HS-27A (cell line): ENCODE results near the gene SPOCK1.

Experiments
- DNase-seq: peaks from one replicate; pipeline ENCODE4 v3.0.0-alpha.2; 2012; ENCODE audit warnings: low read depth, missing footprints

SPOCK1 gene

DNA sequence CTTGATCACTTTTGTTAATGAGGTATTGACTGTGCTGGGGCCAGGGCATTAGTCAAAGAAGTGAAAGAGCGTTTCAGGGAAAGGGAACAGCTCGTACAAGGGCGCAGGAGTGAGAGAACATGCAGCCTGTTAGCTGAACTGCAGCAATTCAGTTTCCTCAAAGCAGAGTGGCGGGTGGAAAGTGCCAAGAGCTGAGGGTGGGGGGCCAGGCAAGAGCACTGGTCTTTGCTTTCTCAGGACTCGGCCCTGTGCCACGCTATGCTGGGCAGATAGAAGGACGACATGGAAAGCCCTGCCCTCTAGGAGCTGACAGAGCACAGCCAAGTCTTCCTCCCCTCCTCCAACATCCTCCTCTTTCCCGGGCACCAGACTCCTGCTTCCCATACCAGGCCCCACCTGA, 304.8 kb downstream of the SPOCK1 start:
- no peak for DNase-seq

GRCh38 chr5:137192293-137192743, 306.8 kb downstream of the SPOCK1 start:
- DNase-seq: no peak

DNA sequence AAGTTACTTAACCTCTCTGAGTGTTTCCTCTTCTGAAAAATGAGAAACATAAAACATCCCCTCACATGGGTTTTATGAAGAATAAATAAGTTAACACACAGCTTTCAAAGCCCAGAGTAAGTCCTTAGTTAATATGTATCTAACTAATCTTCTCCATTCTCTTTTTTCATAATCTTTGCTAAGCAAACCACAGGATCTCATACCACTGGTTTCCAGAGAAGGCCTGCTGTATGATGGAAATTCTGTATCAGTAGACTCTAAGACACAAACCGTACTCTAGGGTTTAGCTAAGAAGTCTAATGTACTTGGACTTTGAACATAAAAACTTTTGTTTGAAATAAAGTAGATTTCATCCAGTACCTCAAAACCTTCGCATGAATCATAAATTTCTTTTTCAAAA, 307.9 kb downstream of the SPOCK1 start:
- DNase-seq: no peak

- no peak for DNase-seq
Measured at GRCh38 chr5:137190441-137190840, 308.7 kb downstream of the SPOCK1 start.

GRCh38 chr5:137190031-137190430, 309.1 kb downstream of the SPOCK1 start:
- no peak for DNase-seq

GRCh38 chr5:137188566-137188965, 310.6 kb downstream of the SPOCK1 start:
- no peak for DNase-seq

- no peak for DNase-seq
Measured at GRCh38 chr5:137186759-137187461, 312.2 kb downstream of the SPOCK1 start.

DNA sequence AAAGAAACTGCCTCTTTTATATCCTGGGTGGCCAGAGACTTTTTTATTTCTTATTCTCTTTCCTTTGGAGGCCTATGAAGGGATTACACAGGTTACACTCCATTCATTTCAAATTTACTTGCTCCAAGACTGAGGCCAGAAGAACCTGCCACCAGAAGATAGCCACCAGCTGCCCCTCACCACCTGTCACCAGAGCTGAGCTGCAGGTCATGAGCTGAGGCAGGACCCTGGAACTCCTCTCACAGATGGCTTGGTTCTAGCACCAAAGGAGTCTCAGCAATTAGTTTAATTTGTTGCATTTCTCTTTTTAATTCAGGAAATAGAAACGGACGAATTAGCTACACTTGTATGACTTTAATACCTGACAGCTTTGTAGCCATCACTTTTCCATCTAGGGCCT, 313.9 kb downstream of the SPOCK1 start:
- no peak for DNase-seq

GRCh38 chr5:137184734-137185133, 314.4 kb downstream of the SPOCK1 start:
- no peak for DNase-seq

- DNase-seq: no peak
Measured at GRCh38 chr5:137182576-137182975, 316.6 kb downstream of the SPOCK1 start.

GRCh38 chr5:137181667-137182066, 317.5 kb downstream of the SPOCK1 start:
- DNase-seq: no peak

- DNase-seq: no peak
Measured at GRCh38 chr5:137179203-137179602, 319.9 kb downstream of the SPOCK1 start.

DNA sequence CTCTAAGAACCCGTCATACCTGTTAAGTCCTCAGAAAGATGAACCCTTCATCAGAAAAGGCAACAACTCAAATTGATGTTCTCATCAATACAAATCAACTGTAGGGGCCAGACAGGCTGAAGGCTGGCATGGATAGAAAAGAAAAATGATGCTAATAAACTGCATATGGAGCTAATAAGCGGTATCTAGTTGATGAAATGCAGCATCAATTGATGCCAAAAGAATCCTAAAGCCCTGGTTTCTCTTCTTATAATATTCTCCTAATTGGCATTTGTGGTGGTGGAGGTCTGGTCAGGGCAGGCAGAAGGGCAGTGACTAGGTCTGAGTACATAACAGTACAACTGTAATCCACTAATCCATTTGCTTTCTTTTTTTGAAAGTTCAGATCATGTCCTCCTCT, 322.5 kb downstream of the SPOCK1 start:
- no peak for DNase-seq

DNA sequence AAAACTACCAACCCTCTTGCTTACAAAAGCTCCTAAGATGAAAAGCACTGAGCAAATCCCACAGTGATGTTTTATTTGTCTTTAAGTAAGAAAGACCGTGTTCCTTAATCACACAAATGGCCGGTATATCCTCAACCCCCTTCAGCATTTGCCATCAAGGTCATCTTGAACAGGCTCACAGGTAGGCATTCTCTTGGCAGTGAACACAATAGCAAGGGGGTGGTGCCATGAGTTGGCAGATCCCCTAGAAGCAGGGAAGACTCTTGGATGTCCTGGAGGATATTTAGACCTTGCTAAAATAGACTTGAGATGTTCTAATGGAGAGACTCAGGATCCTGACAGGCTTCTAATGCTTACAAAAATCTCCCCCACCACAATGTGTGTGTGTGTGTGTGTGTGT, 323.0 kb downstream of the SPOCK1 start:
- no peak for DNase-seq

DNA sequence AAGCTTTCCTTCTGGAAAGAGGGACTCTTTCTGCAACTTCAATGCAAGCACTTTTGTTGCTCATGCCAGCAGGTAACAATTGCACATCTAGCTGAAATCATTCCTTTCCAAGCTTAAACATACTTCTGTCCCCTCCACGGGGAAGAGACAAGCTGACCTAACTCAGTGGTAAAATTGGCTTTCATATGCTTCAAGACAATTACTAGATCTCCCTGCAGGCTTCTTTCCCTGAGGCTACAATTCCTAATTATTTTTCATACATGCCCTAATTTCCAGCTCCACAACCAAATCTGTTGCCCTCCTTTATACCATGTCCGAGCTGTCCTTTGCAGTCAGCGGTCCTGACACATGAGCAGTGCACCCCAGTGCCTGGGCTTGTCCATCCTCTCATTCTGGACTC, 324.9 kb downstream of the SPOCK1 start:
- DNase-seq: no peak

GRCh38 chr5:137172258-137172657, 326.9 kb downstream of the SPOCK1 start:
- DNase-seq: no peak

DNA sequence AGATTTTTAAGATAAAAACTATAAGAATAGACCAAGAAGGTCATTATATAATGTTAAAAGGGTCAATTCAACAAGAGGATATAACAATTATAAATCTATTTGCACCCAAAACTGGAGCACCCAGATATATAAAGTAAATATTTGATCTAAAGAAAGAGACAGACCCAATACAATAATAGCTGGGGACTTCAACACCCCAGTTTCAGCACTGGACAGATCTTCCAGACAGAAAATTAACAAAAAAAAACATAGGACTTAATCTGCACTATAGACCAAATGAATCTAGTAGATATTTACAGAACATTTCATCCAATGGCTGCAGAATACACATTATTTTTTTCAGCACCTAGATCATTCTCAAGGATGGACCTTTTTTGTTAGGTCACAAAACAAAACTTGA, 331.9 kb downstream of the SPOCK1 start:
- no peak for DNase-seq

- no peak for DNase-seq
Measured at GRCh38 chr5:137164961-137165360, 334.2 kb downstream of the SPOCK1 start.

DNA sequence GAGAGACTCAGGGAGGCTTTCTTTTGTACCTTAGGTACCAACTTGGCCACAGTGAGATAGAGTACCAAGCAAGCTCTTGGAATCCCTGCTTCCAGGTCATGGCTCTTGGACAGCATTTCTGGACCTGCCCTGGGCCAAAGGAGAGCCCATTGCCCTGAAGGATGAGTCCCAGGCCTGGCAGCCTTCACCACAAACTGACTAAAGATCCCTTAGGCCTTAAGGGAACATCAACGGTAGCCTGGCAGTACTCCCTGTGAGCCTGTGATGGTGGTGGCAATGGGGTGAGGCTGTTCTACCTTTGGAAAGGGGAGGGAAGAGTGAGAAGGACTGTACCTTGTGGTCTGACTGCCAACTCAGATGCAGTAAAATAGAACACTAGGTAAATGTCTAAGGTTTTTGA, 334.6 kb downstream of the SPOCK1 start:
- no peak for DNase-seq

DNA sequence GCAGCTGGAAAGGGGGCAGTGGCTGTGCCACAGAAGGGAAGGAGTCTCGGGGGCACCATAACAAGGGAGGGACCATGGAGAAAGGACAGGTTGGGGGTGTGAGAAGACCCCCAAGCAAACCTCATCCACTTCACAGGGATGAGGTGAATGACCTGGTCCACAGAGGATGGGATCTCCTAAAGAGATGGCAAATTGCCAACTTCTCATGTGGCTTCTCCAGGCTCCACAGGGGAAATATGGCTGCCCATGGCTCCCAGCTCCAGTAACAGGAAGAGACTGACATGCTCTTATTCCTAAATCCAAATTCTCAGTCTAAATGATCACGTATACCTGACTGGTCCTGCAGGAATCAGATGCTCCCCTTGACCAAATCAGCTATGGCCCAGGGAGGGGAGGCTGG, 340.4 kb downstream of the SPOCK1 start:
- DNase-seq: no peak

GRCh38 chr5:137156180-137156579, 342.9 kb downstream of the SPOCK1 start:
- no peak for DNase-seq

- DNase-seq: no peak
Measured at GRCh38 chr5:137155261-137156000, 343.7 kb downstream of the SPOCK1 start.

GRCh38 chr5:137152616-137153015, 346.5 kb downstream of the SPOCK1 start:
- no peak for DNase-seq

DNA sequence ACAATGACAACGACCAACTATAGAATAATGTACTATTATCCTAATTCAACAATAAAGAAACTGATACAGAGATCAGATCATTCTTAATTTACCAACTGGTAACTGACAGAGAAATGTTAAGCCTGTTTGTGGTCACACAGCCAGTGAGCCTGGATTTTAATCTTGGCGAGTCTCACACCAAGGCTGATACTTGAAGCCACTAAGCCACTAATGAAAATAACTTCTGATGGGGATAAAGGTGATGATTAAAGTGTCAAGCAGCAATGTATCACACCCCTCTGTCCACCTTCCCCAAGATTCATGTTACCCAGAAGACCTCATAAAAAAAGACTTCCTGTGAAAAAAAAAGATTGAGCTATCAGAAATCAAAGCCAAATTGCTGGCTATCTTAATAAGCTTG, 350.5 kb downstream of the SPOCK1 start:
- DNase-seq: no peak
